Measurements from ENCODE around the gene C10orf67. TPM values are rescaled to one million over a fixed set of nuclear protein-coding genes. Genes with fewer than 3 reads are reported as not detected.
"Not testable (repeated sequence)": the region's sequence is repeated elsewhere in the genome, so short reads cannot be mapped to it uniquely, and the experiment has no call there.

The C10orf67 gene
- total RNA-seq, 2 experiments from 2014 or later, result 0.07 TPM; not detected in 1

DNA sequence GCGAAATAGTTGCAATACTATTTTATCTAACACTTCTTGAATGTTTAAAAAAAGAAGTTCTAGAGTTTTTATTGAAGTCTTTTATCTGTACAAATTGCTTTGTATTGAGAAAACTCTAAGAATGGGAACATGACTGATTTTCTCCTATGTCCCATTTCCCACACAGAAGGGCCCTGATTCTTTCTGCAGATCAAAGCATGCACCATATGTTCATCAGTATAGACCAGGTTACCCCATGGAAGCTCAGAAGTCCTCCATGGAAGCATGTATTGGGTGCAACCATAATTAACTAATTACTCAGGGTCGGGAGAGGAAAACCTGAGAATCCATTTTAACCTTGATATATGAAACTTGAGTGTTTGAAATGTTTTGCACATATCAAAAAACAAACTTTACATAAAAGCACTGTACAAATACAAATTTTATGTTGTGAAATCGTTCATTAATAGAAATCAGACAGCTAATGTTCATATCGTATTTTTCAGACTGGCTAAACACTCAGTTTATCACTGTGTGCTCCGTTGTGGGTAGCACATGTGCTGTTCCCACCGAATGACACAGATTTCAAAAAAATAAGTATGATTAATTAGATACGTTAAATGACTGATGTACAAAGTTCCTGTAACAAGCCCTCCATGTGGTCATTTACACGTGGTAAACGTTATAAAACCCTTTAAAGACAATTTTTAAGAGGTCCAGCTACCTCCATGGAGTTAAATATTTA is 81.0 kb downstream of the C10orf67 start:
- Mint-ChIP-seq H3K27me3 (peaks cover 7% of the 10 kb centered on the region), H3K9me3 (ENCODE audit: low read depth) (no peaks in the 10 kb centered on the region), H3K36me3 (no peaks in the 10 kb centered on the region), H3K4me3 (no peak overlapping the region), H3K27ac (no peak overlapping the region), H3K4me1 (no peaks in the 10 kb centered on the region)
- DNase-seq (no peak), ATAC-seq (no peak)
- CTCF ChIA-PET, result no interaction called here

DNA sequence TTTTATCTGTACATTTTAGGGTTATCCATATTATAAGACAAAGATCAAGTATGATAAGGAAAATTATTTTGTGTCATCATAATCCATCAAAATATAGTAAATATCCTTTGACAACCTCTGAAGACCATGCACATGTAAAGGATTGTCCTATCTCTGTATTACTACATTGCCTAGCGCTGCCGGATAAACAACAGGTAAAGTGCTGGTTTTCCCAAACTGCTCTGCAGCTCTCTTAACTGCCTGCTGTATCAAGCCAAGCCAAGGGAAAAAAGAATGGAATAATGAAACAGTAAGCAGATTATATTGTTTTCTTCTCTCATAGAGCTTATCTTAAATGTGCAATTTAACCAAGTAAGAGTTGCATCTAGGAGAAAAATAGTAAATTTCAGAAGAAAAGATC is 81.7 kb downstream of the C10orf67 start:
- no peak for DNase-seq
- no peaks in the 10 kb centered on the region for H3K9me3 Mint-ChIP-seq (ENCODE audit: low read depth)

DNA sequence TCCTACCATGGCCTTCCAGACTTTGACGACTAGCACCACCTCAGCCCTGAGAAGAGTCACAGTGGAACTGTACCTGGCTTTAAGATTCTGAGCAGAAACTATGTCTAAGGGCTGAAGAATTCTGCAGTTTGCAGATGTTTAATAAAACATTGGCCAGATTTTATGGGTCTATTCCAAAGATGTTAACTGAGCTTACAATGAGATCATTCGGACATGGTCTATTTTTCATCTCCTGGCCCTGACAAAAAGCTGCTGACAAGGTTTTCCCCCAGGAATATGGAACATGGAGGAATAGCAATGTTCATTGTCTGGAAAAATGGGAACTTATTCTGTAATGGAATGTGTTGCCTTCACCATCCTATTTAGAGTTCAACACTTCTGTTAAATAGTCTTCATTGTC is 86.1 kb downstream of the C10orf67 start:
- Mint-ChIP-seq H3K27me3 (peaks cover 7% of the 10 kb centered on the region), H3K27ac (no peak overlapping the region), H3K4me1 (no peaks in the 10 kb centered on the region), H3K4me3 (no peak overlapping the region), H3K36me3 (no peaks in the 10 kb centered on the region), H3K9me3 (ENCODE audit: low read depth) (no peaks in the 10 kb centered on the region)
- CTCF ChIA-PET, result no interaction called here
- no peak for DNase-seq
- ATAC-seq, result no peak

More for the DNA sequence above, 81.7 kb downstream of the C10orf67 start:
- CTCF ChIA-PET, result no interaction called here
- H3K27ac Mint-ChIP-seq, result no peak overlapping the region
- no peak overlapping the region for H3K4me3 Mint-ChIP-seq
- peaks cover 7% of the 10 kb centered on the region for H3K27me3 Mint-ChIP-seq
- ATAC-seq, result no peak
- H3K36me3 Mint-ChIP-seq, result no peaks in the 10 kb centered on the region
- H3K4me1 Mint-ChIP-seq, result no peaks in the 10 kb centered on the region

DNA sequence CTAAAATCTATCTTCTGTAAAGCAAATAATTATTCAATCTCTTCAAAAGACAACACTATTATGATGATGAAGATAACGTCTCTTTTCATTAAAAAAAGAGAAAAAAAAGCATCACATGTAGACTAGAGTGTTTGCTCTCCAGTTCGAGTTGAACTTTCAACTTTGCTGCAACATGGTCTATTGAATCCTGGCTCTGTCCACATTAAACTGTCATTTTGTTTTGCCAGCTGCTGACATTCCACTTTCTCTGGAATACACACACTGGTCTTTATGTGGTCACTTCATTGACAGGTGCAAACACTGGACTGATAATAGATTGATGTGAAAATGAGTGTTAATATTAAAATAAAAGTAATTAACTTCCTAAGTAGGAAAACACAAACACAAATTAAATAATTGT is 90.8 kb downstream of the C10orf67 start:
- H3K27ac Mint-ChIP-seq, result no peak overlapping the region
- no peaks in the 10 kb centered on the region for H3K36me3 Mint-ChIP-seq
- no peaks in the 10 kb centered on the region for H3K9me3 Mint-ChIP-seq (ENCODE audit: low read depth)
- H3K27me3 Mint-ChIP-seq, result no peaks in the 10 kb centered on the region
- no peak overlapping the region for H3K4me3 Mint-ChIP-seq
- DNase-seq (no peak), ATAC-seq (no peak)
- CTCF ChIA-PET, result no interaction called here
- H3K4me1 Mint-ChIP-seq, result no peaks in the 10 kb centered on the region

DNA sequence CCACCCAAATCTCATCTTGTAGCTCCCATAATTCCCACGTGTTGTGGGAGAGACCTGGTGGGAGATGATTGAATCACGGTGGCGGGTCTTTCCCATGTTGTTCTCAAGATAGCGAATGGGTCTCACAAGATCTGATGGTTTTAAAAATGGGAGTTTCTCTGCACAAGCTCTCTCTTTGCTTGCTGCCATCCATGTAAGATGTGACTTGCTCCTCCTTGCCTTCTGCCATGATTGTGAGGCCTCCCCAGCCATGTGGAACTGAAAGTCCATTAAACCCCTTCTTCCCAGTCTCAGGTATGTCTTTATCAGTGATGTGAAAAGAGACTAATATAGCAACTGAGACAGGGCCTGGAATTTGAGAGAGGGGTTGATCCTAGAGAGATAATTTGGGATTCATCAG is 91.7 kb downstream of the C10orf67 start:
- ATAC-seq; CTCF ChIA-PET; H3K4me3 Mint-ChIP-seq; H3K9me3 Mint-ChIP-seq (ENCODE audit: low read depth); DNase-seq; H3K27me3 Mint-ChIP-seq; H3K27ac Mint-ChIP-seq; H3K4me1 Mint-ChIP-seq; H3K36me3 Mint-ChIP-seq: not testable (repeated sequence)

DNA sequence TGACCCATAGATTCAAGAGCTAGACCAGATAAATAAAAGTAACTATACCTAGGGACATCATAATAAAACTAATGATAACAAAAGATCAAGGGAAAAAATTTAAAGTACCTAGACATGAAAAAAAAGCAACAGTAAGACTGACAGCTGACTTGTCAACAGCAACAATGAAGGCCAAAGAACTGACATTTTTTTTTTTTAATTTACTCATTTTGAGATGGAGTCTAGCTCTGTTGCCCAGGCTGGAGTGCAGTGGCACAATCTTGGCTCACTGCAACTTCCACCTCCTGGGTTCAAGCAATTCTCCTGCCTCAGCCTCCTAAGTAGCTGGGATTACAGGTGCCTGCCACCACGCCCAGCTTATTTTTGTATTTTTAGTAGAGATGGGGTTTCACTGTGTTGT is 102.8 kb downstream of the C10orf67 start:
- H3K27ac Mint-ChIP-seq; H3K9me3 Mint-ChIP-seq (ENCODE audit: low read depth); DNase-seq; H3K4me3 Mint-ChIP-seq; H3K4me1 Mint-ChIP-seq; ATAC-seq; H3K27me3 Mint-ChIP-seq; H3K36me3 Mint-ChIP-seq; CTCF ChIA-PET: not testable (repeated sequence)

DNA sequence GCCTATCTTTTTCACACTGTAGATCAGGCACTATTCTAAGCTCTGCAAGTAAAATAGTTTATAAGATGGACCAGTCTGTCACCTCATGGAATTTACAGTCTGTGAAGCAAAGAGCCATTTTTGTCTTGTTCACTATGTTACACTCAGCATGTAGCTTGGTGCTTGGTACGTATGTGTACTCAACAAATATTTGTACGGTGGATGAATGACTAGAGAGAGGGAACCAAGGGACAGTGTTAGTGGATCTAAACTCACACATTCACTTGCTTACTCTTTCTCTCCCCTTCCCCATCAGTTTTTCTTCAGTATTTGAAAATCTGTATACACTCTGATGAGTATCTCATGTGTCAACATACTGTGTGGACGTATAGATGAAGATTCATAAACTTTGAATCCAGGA is 106.6 kb downstream of the C10orf67 start:
- Mint-ChIP-seq H3K27ac (no peak overlapping the region), H3K4me1 (no peaks in the 10 kb centered on the region), H3K9me3 (ENCODE audit: low read depth) (peaks cover 3% of the 10 kb centered on the region), H3K36me3 (no peaks in the 10 kb centered on the region), H3K27me3 (peaks cover 3% of the 10 kb centered on the region), H3K4me3 (no peak overlapping the region)
- ATAC-seq, result no peak
- CTCF ChIA-PET, result no interaction called here
- DNase-seq, result no peak

DNA sequence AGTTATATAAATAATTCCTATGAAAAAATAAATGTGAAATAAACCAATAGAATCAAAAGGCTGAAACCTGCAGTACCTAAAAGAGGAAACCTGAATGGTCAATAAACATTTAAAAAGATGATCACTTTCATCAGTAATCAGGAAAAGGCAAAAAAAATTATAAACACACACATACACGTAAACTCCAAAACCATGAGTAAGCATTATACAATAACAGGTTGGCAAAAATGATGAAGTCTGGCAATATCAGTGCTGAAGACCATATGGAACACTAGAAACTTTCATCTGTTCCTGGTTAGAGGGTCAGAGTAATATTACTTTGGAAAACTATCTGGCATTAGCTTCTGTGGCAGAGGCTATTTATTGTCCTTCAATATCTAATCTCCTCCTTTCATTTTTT is 114.0 kb downstream of the C10orf67 start:
- no peaks in the 10 kb centered on the region for H3K9me3 Mint-ChIP-seq (ENCODE audit: low read depth)
- ATAC-seq (no peak), DNase-seq (no peak)
- H3K4me3 Mint-ChIP-seq, result no peak overlapping the region
- no peaks in the 10 kb centered on the region for H3K4me1 Mint-ChIP-seq
- H3K27ac Mint-ChIP-seq, result no peak overlapping the region
- CTCF ChIA-PET, result no interaction called here
- peaks cover 3% of the 10 kb centered on the region for H3K27me3 Mint-ChIP-seq
- H3K36me3 Mint-ChIP-seq, result no peaks in the 10 kb centered on the region

DNA sequence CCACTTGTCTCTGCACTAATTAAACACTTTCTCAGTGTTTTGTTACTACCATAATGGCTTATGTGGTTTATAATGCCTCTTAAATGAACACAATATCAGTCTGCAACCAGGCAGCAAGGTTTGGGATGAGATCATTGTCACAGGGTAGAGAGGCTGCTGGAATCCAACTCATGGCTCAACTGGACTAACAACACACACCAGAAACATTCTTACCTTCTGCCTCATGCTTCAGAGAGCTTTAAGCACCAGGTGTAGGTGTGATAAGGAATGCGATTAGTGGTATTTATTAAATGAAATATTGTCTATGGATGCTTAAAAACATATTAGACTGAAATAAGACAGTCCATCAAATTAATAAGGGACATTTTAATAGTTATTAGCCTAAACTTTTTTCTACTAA is 127.1 kb downstream of the C10orf67 start:
- no peak overlapping the region for H3K27ac Mint-ChIP-seq
- no peak for DNase-seq
- no peak for ATAC-seq
- peaks cover 10% of the 10 kb centered on the region for H3K27me3 Mint-ChIP-seq
- CTCF ChIA-PET, result no interaction called here
- no peaks in the 10 kb centered on the region for H3K9me3 Mint-ChIP-seq (ENCODE audit: low read depth)
- H3K36me3 Mint-ChIP-seq, result no peaks in the 10 kb centered on the region
- no peak overlapping the region for H3K4me3 Mint-ChIP-seq
- H3K4me1 Mint-ChIP-seq, result no peaks in the 10 kb centered on the region

DNA sequence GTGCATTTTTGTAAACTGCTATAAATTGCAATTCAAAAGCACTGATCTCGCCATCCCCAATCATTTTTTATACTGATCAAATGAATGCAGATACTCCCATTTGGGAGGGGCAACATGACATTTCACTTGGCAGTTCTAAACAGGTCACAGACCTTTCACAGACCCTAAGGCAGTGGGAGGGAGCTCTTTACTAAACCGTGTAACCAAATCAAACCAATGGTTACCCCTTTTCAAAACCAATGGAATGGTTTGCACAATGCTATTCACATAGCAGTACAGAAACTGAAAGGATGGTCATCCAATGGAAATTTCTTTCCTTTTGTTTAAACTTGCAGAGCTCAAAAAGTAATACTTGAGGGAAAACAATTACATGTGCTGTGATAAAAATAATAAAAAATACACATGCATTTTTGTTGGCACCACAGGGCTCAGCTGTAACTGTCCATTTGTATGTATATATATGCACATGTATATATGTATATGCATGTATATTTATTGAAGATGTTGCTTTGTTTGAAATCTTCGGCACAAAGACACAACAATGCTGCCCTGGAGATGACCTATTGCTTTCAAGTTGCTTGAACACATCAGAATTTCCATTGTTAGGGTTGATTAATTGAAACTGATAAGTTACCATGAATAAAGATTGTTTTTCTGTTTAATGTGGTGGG is 138.5 kb downstream of the C10orf67 start:
- peaks cover 64% of the 10 kb centered on the region for H3K27me3 Mint-ChIP-seq
- H3K4me3 Mint-ChIP-seq, result no peak overlapping the region

DNA sequence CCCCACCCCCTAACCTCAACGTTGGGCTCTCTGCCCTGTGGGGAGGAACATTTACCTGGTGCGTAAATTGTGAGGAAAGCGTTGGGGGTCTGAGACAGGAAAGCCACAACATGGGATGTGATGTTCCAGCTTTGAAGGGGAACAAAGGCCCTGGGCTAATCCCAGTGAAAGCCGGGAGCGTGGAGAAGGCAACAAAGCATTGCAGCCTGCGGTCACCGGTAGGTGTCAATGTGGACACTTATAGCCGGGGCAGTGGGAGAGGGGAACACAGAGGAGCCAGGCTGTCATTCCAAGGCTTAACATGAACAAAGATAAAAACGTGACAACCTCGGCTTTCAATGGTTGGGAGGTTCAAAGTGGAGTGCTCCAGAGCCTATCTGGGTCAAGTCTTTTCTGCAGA is 139.8 kb downstream of the C10orf67 start:
- Mint-ChIP-seq H3K4me1 (no peaks in the 10 kb centered on the region), H3K9me3 (ENCODE audit: low read depth) (no peaks in the 10 kb centered on the region), H3K36me3 (no peaks in the 10 kb centered on the region), H3K4me3 (no peak overlapping the region), H3K27me3 (peaks cover 74% of the 10 kb centered on the region), H3K27ac (no peak overlapping the region)
- ATAC-seq (no peak), DNase-seq (no peak)
- CTCF ChIA-PET, result no interaction called here

More for the DNA sequence above, 138.5 kb downstream of the C10orf67 start:
- CTCF ChIA-PET, result no interaction called here
- no peaks in the 10 kb centered on the region for H3K36me3 Mint-ChIP-seq
- DNase-seq (no peak), ATAC-seq (no peak)
- no peaks in the 10 kb centered on the region for H3K9me3 Mint-ChIP-seq (ENCODE audit: low read depth)
- no peak overlapping the region for H3K27ac Mint-ChIP-seq
- no peaks in the 10 kb centered on the region for H3K4me1 Mint-ChIP-seq

DNA sequence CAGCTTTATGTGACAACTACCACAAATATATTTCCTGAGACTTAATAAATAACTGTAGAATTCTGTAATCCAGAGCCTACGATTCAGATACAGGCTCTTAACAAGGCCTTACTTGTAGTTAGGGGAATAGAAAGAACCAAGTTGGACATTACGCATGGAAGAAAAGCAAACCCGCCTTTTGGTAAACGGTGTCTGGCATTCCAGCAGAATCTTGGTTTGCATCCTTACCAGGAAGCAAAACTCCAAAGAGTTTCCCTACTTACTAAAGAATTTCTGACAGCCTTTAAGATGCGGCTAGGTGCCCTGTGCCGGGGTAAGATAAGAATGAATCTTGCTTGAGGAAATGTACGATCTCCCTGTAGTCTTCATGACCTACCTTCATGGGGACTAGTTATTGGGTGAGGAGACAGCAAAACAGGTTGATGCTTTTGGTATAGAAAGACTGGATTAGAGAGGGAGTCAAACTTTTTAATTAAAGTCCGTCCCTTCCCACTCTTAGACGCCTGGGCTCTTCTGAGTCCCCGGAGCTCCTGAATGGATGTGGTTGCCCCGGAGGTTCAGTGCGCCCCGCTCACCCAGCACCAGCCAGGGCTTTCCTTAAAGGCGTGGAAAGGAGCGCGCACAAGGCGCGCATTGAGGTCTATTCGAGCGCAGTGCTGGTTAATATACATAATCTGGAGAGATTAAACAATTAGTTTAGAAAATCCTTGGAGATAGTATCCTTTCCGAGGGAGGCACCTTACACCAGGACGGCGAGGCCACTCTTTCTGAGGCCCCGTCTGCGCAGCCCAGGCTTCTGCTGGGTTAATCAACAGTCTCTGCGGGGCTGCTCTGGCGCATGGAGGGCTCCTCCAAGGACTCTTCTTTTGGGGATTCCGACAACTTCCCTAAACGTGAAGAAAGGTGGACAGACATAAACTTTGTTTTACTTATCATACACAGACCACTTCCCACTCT is 140.9 kb downstream of the C10orf67 start:
- DNase-seq (no peak), ATAC-seq (no peak)
- Mint-ChIP-seq H3K27me3 (peaks cover 75% of the 10 kb centered on the region), H3K4me1 (no peaks in the 10 kb centered on the region), H3K27ac (no peak overlapping the region), H3K4me3 (no peak overlapping the region), H3K36me3 (no peaks in the 10 kb centered on the region), H3K9me3 (ENCODE audit: low read depth) (no peaks in the 10 kb centered on the region)
- CTCF ChIA-PET, result no interaction called here

DNA sequence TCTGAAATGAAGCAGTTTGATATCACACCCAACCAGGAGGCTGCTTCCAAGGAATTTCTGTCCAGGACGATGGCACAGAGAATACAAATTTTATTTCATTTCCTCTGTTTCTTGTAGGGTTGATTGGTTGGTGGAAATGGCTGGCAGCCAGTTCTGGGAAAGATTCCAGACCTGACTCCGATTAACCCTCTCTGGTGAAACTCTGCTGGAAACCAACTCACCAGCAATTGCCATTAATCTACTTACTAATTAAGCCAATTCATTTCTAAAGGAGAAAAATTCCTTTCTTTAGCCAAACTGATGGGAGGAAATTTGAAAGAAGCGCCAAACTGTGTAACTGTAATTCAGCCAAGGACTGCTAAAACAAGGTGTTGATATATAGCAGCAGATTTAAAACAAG is 141.8 kb downstream of the C10orf67 start:
- H3K4me1 Mint-ChIP-seq, result no peaks in the 10 kb centered on the region
- CTCF ChIA-PET, result no interaction called here
- ATAC-seq (no peak), DNase-seq (no peak)
- no peak overlapping the region for H3K27ac Mint-ChIP-seq
- H3K4me3 Mint-ChIP-seq, result no peak overlapping the region
- no peaks in the 10 kb centered on the region for H3K9me3 Mint-ChIP-seq (ENCODE audit: low read depth)
- peaks cover 82% of the 10 kb centered on the region for H3K27me3 Mint-ChIP-seq
- H3K36me3 Mint-ChIP-seq, result no peaks in the 10 kb centered on the region
